Measurements from ENCODE around the gene PROX2.

PROX2 gene, protein sequence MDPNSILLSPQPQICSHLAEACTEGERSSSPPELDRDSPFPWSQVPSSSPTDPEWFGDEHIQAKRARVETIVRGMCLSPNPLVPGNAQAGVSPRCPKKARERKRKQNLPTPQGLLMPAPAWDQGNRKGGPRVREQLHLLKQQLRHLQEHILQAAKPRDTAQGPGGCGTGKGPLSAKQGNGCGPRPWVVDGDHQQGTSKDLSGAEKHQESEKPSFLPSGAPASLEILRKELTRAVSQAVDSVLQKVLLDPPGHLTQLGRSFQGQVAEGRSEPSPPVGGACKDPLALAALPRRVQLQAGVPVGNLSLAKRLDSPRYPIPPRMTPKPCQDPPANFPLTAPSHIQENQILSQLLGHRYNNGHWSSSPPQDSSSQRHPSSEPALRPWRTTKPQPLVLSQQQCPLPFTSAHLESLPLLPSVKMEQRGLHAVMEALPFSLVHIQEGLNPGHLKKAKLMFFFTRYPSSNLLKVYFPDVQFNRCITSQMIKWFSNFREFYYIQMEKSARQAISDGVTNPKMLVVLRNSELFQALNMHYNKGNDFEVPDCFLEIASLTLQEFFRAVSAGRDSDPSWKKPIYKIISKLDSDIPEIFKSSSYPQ

DNA sequence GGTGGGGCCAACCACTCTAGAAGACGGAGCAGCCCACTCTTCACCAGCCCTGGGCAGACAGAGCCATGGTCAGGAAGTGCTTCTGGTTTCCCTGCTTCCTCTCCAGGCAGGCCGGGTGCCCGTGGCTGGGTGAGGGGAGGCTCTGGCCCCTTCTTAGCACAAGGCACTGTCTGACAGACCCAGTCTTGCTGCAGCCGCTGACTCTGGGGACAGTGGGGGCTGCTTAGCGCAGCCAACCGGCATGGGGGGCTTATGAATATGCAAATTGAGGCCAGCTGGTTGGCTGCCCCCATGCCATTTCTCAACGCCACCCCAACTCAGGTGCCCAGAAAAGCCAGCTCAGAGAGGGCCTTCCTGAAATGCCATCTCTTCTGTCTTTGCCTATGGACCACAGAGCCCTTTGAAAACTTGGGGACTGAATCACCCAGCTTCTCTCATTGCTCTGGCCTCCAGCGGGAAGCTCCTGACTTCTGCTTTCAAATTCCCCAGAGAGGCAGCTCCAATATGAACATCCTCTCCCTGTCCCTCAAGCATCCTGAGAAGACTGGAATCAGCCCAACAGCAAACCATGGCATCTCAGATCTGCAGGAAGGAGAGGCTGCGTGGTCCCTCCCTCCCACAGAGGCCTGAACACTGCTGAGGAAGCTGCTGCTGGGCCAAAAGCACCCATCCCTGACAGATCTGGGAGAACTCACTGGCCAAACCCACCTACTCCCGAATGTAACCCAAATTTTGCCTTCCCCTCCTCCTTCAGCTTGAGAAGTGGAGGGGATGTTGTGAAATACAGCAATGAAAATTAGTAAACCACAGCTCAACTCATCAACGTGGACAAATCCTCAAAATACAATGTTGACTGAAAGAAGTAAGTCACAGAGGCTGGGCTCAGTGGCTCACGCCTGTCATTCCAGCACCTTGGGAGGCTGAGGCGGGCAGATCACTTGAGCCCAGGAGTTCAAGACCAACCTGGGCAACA, at the start of gene PROX2:
TSS of gene PROX2 (minus strand) at position 205 of the 973 bp plus-strand sequence. CDS start 12,311 bp downstream, outside the sequence.
- no peak for DNase-seq

DNA sequence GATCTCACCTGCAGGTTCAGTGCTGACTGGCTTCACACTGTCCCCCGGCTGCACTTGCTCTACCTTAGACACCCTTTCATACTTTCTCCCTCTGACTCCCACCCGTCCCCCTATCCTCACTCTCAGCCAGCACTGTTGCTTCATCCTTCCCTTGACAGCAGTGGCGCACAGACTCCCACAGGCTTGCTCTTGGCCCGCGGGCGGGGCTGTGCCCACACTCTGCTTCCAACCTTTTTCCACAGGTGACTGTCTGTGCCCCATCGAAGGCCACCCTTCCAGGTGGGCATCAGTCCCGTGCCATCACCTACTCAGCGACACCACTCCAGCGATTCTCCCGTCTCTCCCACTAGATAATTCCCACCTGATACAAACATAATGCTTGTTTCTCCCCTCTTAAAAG, 48.1 kb upstream of the PROX2 start:
- no peak for DNase-seq

DNA sequence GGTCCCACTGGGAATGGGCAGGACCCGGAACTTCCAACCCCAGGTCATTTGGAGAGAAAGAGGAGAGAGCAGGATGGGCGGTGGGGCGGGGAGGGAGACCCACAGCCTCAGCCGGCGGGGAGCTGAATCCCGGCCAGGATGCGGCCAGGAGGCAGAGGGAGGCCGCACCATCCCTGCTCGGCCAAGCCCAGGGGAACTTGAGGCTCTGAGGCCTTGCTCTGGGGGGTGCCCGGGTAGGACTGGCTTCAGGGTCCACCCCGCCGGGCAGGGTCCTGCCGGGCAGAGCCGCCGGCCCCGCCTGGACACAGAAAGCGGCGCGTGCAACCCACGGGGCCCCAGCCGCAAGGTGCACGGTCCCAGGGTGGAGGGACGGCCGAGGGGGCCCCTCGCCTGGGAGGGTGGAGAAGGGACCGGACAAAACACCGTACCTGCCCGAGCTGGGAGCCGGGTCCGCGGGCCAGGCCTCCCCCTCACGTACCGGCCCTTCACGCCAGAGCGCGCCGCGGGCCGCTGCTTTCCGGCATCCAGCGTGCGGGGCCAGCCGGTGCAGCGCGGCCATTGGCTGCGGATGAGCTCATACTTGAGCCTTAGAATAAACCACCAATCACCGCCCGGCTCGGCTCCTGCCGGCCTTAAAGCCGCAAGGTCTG, 46.9 kb upstream of the PROX2 start, which contains the start of gene RPS6KL1:
TSS of gene RPS6KL1 (minus strand) at position 509 of the 650 bp plus-strand sequence. CDS start 1,719 bp downstream, outside the sequence.
- DNase-seq = peak; percentile 93

DNA sequence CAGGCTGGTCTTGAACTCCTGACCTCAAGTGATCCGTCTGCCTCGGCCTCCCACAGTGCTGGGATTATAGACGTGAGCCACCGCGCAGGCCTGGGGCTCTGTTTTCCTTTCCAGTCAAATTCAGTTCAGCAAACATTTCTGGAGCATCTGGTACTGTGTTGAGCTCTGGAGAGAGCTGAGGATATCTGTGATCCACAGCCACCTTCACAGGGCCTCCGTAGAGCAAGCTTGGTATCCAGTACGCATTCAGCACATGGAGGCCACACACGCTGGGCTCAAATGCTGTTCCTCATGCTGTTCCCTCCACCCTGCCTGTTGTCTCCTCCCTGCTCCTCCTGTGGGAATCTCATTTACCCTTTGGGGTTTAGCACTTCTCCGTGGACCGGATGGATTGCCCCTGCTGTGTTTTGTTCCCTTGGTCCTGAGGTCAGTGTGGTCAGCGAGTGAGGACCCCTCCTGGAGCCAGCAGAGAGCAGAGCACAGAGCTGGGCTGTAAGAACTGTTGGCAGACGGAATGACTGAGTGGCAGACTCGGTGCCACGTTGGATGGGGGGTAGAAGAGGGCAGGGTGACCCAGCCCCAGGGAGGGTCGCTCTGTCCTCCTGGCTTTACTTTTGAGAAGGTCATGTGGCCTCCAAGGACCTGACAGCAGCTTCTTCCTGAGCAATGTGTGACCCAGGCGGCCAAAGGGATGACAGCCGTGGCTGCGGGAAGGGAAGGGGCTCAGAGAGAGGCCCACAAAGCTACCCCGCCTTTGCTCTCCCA, 46.2 kb upstream of the PROX2 start:
- no peak for DNase-seq

DNA sequence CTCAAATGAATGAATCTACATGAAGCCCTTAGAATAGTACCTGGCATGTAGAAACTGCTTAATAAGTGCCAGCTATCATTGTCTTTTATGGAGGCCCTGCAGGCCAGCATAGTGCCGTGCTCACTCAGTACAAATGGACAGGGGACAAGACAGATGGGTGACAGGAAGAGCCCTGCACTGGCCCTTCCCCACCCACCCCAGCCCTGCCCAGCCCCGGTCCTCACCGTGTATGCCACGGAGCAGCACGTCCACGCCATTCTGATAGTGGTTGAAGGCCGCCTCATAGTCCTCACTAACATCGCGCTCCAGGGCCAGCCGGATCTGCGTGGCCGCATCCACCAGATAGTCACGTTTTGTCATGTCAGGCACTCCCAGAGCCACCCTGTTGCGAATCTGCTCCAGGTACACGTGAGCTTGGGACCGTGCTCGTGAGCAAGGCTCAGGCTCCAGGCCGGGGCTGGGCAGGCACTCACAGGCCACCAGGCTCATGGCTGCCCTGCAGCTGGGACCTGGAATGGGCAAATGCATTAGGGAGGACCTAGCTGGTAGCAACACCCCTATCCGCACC, 45.2 kb upstream of the PROX2 start:
- no peak for DNase-seq

DNA sequence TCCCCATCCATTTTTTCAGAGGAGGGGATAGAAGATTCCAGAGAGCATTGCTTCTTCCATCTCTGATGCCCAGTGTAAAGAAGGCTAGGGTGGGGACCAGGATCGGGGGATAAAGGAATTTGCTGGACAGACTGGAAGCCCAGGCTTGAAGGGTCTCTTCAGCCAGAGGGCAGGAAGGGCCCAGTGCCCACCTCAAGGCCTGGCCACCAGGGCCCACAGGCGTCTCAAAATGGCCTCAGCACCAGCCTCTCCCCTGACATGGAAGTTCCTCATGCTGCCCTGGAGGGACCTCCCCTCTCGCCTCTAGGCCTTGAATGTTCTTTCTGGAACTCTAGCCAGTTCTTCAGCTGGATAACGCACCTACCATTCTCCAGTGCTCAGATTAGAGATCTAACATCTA, 44.3 kb upstream of the PROX2 start:
- no peak for DNase-seq

DNA sequence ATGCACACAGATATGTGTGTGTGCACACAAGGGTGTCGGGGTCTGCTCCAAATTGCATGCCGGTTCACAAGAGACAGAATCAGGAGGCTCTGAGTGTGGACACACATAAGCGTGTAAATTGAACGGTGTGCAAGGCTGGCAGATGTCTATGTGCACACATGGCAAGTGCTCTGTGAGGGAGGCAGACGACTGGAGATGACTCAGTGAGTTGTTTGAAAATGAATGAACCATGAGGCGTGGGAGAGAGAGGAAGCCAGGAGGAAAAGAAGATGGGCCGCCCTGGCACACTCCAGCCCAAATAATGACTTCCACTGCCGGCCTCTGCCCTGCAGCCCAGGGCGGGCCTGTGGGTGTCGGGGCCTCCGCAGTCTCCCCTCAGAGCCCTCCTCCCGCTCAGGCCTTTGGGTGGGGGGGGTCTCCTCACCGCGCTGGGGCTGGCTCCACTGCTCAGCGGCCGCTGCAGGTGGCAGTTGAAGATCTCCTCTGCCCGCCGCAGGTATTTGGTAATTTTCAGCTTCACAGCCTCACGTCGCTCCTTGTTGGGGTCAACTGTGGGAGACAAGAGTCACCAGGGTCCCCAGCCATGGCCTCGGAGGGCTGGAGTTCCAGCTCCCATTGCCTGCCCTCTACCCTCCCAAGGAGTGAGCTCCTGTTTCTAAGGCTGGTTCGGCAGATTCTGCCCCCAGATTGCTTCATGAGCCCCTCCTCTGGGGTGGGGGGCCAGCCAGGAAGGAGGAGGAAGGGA, 43.6 kb upstream of the PROX2 start:
- DNase-seq = no peak

DNA sequence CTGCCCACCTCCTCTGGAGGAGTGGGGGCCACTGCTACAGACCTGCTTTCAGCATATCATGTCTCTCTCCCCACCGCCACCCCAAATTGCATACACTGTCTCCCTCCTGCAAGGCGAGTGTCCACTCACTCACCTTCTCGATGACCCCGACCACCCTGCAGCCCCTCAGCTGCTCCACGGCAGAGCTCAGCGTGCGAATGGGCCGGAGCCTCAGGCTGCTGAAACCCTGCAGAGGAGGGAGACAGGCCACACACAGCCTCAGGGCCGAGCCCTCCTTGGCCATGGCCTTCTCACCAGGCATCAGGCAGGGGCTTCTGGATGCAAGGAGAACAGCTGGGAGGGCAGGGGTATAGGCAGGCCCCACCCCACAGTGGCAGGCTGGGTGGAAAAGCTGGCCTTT, 42.4 kb upstream of the PROX2 start:
- no peak for DNase-seq

DNA sequence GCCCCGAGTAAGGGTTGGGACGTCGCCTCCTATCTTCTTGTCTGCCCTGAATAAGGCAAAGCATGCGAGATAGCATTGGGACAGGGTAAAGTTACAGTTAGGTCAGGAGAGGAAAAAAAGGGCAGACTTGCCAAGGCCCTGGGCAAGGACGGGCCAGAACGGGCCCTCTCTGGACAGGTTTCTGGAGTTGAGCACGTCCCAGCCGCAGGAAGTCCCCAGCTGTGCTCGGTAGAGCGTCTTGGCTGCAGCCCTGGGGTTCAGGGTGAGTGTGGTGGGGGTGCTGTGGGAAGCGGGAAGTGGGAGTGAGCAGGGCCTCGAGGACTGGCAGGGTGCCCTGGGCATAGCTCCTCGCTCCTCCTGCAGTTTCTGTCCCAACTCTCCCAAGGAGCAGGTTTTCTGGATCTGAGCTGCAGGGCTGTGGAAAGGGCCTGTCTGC, 41.7 kb upstream of the PROX2 start:
- no peak for DNase-seq

DNA sequence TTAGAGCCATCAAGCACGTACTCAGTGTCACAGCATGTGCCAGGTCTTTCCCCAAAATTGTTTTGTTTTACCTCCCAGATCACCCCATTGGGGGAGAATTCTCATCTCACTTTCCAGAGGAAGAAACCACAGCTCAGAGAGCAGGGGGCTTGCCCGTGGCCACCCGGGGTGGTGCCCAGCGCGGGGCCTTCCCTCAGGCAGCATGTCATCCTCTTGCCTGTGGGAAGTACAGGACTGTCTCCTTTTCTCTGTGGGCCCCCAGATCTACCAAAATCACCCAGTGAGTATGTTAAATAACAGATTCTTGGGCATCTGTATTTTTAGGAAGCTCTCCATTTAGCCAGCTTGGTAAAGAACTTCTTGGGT, 41.2 kb upstream of the PROX2 start:
- no peak for DNase-seq

DNA sequence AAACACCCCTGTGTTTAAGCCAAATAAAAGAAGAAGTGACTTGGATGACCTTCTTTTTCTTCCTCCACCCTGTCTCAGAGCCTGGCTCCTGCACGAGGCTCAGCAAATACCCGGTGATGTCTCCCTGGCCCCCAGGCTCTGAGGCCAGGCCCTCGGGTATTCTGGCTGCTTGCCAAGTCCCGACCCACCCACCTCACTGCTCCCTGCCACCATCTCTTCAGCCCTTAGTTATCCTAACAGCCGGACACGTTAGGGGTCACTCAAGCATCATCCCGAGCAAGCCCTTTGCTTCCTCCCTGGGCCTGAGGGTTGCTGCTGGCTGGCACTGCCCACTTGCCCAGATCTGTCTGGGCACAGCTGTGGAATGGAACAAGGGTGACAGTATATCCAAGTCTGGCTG, 39.9 kb upstream of the PROX2 start:
- no peak for DNase-seq

DNA sequence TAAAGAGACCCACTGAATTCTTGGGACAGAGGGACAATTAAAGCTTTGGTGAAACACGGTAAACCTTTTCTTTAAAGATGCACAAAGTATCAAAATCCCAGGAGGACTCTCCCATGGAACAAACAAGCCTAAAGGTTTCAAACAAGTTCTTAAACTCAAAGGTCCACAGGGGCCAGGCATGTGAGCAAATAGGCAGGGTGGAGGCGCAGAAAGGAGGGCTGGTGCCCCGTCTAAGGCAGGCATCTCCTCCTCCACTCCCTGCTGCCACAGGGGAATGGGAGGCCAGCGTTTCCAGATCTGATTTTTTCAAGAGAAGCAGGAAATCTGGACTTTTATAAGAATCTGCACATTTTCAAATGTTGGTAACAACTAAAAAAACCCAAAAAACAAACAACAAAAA, 39.5 kb upstream of the PROX2 start:
- no peak for DNase-seq

DNA sequence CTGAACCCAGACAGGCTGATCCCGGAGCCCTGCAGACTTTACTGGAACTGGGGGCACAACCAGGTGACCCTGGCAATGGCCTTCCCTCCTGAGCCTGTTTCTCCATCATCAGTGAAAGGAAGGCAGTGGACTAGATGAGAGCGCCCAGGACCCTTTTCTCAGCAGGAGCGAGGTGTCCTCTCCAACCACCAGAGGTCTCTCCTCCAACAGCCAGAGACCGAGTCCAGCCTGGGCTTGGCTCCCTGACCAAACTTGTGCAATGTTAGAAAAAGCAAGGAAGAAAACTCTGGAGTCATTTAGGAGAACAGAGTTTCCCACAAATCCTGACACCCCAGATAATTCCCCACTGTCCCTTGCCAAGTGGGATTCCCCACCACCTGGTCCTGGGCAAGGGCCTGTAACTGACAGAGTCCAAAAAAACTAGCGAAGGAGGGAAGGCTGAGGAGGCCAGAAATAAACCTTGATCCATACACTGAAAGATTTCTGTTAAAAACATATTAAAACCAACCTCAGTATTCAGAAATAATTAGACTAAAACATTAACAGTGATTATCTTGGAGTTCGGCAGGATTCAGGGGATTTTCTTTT, 38.1 kb upstream of the PROX2 start:
- peak; percentile 78 for DNase-seq

DNA sequence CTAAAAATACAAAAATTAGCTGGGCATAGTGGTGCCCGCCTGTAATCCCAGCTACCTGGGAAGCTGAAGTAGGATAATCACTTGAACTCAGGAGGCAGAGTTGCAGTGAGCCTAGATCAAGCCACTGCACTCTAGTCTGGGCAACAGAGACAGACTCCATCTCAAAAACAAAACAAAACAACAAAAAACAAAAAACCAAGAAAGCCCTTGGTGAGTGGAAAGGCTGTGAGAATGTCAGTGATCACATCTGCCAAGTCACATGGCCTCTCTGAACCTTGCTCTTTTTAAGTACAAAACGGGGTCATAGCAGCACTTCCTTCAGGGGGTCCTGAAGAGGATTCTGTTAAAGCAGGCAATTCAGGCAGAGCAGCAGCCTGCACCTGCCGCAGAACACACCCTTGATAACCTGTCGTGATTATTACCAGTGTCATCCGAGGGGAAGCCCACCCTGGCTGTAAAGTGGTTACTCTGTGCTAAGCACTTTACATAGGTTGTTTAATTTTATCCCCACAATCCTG, 37.5 kb upstream of the PROX2 start:
- DNase-seq = no peak

DNA sequence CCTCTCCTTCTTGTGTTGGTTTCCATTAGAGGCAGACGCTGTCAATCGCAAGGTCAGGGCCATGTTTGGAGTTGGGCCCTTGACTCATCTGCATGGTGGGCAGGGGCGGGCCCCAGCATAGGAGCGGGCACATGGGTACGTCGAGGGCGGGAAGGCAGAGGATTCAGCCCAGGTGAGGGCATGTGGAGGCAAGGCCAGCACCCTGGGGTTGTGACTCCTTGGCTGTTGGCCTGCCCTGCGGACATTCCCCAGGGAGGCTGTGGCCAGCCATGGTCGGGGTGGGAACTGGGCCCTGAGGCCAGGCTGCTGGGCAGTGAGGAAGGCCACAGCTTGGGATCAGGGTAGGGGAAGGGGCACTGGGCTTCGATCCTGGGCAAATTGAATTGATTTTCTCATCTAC, 36.9 kb upstream of the PROX2 start:
- no peak for DNase-seq

DNA sequence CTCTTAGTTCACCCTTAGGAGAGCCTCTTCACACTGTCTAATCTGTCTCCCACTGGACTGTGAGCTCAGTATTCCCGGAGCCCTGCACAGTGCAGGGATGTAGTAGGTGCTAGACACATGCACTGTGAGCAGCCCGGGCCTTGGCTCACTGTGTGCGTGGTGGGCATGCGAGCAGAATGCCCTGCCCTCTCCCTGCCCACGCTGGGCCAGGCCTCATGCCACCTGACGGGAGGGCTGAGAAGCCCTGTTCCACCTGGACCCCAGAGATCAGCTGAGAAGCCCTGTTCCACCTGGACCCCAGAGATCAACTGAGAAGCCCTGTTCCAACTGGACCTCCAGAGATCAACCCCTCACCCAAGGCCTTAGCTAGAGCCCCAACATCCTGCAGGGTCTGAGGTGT, 36.2 kb upstream of the PROX2 start:
- DNase-seq = no peak

DNA sequence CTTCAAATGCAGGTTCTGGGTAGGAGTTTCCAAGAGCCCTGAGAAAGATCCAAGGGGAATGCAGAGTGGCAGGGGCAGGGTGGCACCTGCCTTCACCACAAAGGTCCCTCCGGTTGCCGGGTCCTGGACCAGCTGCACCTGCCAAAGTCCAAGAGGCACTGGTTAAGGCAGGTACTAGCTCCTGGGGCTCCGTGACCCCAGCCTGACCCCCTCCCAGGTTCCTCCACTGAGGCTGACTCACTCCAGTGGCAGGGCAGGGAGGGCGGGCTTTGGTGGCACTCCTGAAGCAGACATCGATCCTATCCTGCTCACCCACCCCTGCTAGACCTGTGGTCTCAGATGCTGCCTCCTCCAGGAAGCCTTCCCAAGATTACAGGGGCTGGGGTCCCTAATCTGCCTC, 35.8 kb upstream of the PROX2 start:
- no peak for DNase-seq

DNA sequence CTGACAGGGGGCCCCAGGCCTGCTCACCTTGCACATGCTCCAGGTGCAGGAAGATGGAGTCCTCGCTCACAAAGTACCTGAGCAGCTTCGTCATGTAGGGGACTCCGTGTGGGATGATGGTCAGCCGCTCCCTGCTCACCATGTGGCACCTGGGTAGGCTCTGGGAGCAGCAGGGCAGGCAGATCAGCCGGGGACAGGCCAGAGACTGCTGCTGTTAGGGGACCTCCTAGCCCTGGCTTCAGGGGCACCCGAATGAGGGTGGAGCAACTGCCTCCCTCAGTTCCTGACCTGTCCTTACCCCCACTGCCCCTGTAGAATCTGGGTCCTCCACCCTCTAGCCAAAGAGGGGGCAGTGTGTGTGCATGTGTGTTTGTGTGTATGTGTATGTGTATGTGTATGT, 35.3 kb upstream of the PROX2 start:
- DNase-seq = no peak

DNA sequence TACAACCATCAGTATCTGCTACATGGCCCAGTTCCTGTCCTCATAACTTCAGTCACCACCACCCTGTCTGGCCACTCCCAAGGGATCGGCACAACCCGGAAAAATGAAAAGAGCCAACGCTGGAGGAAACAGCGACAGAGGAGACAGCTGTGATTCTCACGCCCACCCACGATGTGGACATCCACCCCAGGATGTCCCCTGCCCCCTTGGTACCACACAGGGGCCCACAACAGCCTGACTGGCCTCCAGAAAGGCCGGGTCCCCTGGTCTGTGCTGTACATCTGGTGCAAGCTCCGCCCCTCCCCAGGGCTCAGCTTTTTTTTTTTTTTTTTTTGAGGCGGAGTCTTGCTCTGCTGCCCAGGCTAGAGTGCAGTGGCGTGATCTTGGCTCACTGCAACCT, 34.6 kb upstream of the PROX2 start:
- no peak for DNase-seq

DNA sequence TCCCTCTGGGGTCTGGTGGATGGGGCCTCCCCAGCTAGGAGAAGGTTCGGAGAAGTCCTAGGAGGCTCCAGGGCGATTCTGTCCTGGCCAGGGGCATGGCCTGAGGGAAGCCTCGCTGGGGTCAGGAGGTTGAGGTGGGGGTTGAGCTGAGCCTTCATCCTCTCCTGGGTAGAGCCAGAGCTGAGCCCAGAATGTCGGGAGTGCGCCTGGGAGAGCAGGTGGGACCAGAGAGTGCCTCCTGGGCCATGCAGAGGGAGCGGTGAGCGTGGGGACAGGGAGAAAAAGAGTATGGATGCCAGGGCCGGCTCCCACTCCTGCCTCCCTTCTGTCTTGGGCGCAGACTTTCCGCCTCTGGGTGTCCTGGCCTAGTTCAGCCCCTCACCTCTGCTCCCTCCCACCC, 34.0 kb upstream of the PROX2 start:
- no peak for DNase-seq
